Measurements from ENCODE around the gene SYT5.

The SYT5 gene

DNA sequence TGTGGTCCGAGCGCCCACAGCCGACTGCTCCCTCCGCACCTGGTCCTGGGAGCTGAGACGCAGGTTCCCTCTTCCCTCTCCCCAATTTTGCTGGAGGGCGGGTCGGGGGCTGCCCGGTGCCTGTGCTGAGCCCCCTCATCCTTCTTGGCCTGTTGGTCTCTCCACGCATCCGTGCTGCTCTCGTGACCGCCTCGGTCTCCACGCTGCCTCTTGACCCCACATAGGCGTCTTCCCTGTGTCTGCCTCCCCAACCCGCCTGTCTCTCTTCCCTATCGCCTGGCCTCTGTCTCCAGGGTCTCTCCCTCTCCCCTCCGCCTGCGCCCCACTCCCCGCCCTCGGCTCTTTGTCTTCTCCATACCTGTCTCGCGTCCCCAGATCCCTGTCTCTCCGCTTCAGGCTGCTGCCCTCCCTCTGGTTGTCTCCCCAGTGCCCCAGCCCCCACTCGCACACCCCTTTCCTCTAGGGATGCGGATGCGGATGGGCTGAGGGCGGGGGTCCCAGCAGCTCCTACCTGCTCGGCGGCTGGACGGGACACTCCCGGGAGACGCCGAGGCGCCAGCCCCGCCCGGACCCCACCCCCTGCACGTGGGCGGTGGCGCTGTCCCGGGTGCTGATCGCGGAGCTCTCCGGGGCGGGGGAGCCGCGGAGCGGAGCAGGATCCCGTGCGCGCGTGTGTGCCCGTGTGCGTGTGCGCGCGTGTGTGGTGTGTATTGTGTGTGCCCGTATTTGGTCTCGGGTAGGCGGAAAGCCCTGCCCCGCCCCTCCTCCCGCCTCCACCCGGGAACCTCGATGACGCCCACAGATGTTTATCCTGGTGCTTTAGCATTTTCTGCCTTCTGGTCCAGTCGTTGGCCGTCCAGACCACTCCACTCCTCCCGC lies at the start of gene SYT5:
SYT5 (minus strand) TSS at position 684 of the 879 bp plus-strand sequence. CDS start 1,248 bp downstream, outside the sequence.
- no peak within 1 kb of the TSS; the same call in 1 of the 2 replicates for H3K27ac ChIP-seq
- CTCF ChIA-PET: interaction anchor here (1.7 kb wide), 1 partner anchor 20 kb away, joined by 5 read pairs; no protein-coding TSS in a partner anchor
- POLR2A ChIA-PET (ENCODE audit: low non-redundant PET): interaction anchor here (1.3 kb wide), 1 partner anchor 10 kb away, joined by 4 read pairs; no protein-coding TSS in a partner anchor
- TF ChIP-seq, protein P1, sequence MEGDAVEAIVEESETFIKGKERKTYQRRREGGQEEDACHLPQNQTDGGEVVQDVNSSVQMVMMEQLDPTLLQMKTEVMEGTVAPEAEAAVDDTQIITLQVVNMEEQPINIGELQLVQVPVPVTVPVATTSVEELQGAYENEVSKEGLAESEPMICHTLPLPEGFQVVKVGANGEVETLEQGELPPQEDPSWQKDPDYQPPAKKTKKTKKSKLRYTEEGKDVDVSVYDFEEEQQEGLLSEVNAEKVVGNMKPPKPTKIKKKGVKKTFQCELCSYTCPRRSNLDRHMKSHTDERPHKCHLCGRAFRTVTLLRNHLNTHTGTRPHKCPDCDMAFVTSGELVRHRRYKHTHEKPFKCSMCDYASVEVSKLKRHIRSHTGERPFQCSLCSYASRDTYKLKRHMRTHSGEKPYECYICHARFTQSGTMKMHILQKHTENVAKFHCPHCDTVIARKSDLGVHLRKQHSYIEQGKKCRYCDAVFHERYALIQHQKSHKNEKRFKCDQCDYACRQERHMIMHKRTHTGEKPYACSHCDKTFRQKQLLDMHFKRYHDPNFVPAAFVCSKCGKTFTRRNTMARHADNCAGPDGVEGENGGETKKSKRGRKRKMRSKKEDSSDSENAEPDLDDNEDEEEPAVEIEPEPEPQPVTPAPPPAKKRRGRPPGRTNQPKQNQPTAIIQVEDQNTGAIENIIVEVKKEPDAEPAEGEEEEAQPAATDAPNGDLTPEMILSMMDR (conservative IDR thresholded peaks at IDR 0.05; ENCODE audit: low read depth): no peak
- peak; percentile 75 for DNase-seq (ENCODE audit: low spot score)

DNA sequence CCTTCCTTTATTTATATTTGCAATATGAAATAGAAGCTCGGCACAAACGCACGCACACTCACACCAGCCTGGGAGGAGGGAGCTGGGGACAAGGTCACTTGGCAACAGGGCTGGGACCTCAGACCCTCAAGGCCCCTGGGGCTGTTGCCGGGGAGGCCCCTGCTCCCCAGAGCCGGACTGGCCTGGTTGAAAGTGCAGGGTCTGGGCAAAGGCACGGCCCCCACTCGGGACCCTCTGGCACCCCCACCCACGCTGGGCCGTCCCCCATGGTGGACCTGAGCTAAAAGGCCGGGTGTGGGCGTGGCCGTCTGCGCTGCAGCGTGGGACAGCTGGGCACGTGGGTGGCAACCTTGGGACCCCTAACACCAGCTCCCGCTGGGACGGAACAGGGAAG lies 49.7 kb upstream of the SYT5 start:
- peak overlapping the region; percentile 32; the same call in 1 of the 2 replicates for H3K27ac ChIP-seq
- CTCF ChIA-PET: no interaction called here
- no peak for DNase-seq (ENCODE audit: low spot score)
- POLR2A ChIA-PET (ENCODE audit: low non-redundant PET): no interaction called here
- TF ChIP-seq, protein P1 (conservative IDR thresholded peaks at IDR 0.05; ENCODE audit: low read depth): no peak

DNA sequence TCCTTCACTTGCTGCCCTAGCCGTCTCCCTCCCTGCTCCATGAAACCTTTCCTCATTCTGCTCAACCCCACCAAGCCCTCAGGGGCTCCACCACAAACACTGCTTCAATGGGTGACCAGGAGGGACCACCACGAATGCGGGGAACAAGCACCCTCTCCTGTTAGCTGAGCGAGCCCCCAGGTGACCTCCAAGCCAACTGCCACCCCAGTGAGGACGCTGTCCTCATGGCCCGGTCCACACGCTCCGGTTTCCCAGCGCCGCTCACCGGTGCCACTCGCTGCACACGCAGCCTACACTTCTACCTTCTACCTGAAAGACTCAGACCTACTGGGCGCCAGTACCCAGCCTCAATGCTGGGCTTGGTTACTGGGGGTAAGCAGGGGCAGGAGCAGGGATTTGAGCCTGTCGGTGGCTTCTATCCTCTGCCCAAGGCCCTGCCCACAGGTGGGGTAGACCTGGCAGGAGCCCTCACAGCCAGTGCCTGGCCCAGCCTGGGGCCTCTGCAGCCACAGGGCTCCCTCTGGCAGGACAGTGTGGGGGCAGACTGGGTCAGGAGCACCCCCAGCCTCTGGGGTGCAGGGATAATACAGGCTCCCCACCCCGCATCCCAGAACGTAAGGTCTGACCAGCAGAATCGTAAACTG lies 49.2 kb upstream of the SYT5 start:
- TF ChIP-seq, protein P1 (conservative IDR thresholded peaks at IDR 0.05; ENCODE audit: low read depth): no peak
- H3K27ac ChIP-seq: peak overlapping the region; percentile 32; the same call in 1 of the 2 replicates
- DNase-seq (ENCODE audit: low spot score): no peak
- CTCF ChIA-PET: no interaction called here
- POLR2A ChIA-PET (ENCODE audit: low non-redundant PET): no interaction called here

DNA sequence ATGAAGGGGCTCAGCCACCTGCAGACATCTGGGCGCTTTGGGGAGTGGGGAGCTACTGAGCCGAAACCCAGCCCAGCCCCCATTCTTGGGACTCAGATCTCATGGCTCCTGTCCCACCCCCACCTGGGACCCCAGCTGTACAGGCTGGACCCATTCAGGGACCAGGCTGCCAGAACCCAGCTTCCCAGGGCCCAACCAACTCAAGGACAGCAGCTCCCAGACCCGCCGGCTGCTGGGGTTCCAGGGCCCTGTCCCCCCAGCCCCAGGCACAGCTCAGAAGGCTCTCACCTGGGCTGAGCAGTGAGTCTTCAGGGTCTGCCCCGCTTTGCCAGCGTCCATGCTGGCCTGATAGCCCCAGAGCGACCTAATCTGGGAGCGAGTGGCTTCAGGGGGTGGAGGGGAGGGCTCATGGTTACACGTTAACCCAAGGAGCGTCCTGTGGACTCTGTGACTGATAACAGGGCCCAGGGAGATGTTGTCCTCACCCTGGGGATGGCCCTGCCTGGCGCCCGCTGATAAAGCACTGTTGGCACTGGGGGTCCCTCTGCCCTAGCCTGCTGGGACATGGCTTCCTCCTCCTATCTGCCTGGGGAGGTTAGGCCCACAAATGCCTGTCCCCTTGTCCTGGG lies 48.4 kb upstream of the SYT5 start, which contains the start of gene TMEM86B:
TMEM86B (minus strand) TSS at position 361 of the 629 bp plus-strand sequence; CDS start at position 339, 22 bp downstream.
- TF ChIP-seq, protein P1 (conservative IDR thresholded peaks at IDR 0.05; ENCODE audit: low read depth): no peak
- H3K27ac ChIP-seq: peak within 1 kb of the TSS; percentile 32
- ChIA-PET CTCF (interaction anchor here (0.6 to 1.2 kb wide), 3 partner anchors 15 to 239 kb away, joined by 4 read pairs; no protein-coding TSS in a partner anchor), POLR2A (ENCODE audit: low non-redundant PET) (no interaction called here)
- DNase-seq (ENCODE audit: low spot score): no peak

DNA sequence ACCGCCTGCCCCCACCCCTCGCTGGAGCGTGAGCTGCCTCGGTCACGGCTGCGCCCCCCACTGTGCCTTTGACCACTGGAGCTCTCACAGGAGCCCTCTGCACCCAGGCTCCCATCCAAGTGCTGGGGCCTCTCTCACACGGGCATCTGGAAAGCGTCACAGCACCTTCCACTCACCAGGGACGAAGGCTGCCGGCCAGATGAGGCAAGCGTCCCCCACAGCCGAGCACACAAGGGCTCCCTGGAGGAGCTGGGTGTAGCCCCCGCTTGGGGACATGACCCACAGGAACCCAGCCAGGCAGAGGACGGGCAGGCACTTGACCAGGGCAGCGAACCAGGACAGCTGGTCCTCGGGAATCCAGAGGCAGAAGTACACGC lies 47.9 kb upstream of the SYT5 start:
- CTCF ChIA-PET: interaction anchor here (0.6 to 1.2 kb wide), 3 partner anchors 15 to 240 kb away, joined by 4 read pairs; no protein-coding TSS in a partner anchor
- POLR2A ChIA-PET (ENCODE audit: low non-redundant PET): no interaction called here
- TF ChIP-seq, protein P1 (conservative IDR thresholded peaks at IDR 0.05; ENCODE audit: low read depth): no peak

More for the DNA sequence above, 47.9 kb upstream of the SYT5 start:
- H3K27ac ChIP-seq: peak overlapping the region; percentile 32
- no peak for DNase-seq (ENCODE audit: low spot score)
